SHP77 (cell line): ENCODE measurements around the gene GOLT1A.

Experiments
- DNase-seq, 2 experiments: peaks; one replicate each; lab custom pipeline; 2025; lab: John Stamatoyannopoulos, UW

GOLT1A gene

DNA sequence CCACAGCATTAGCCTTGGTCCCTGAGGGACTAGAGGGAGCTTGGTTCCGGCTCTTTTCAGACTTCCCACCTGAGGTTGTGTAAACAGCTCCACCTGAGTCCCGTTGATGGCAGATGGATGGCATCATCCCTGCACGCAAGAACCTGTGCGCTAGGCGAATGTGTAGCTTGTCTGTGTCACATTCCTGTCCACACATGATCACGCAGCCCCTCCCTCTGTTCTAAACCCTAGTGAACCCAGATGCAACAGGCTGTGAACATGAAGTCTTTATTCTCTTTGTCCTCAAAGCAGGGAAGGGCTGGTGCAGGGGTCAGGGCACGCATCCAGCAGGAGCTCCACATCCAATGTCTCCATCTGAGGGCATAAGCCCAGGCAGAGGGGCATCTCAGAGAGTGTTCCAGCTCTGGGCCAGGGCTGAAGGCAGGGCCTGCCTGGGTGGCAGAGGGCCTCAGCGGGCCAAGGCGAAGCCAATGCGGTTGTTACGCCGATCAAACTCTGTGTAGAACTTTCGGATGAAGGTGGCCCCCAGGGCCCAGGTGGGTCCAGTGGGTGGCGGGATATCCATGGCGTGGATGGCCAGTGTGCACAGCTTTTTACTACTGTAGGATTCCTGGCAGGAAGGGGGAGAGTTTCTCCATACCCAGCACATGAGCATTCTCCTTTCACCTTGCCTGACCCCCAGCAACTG is 59.1 kb downstream of the GOLT1A start:
- DNase-seq: no peak

DNA sequence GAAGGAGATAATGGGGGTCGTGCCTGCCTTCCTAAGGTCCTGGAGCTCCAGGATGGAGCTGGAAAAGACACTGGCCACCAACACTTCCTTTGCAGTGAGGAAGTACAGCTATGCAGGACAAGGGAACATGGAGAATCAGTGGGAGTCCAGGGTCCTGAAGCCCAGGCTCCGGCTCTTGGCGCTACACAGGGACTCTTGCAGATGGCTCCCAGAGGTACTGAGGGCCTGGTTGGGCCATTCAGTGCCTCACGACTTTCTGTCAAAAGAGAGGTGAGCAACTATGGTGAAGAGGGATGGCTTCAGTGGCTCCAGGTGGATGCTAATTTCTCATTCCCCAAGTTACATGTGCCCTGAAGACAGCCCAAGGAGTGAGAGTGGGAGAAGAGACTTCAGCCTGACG is 60.1 kb downstream of the GOLT1A start:
- no peak for DNase-seq

GRCh38 chr1:204152310-204153044 is 61.3 kb downstream of the GOLT1A start:
- DNase-seq: no peak

DNA sequence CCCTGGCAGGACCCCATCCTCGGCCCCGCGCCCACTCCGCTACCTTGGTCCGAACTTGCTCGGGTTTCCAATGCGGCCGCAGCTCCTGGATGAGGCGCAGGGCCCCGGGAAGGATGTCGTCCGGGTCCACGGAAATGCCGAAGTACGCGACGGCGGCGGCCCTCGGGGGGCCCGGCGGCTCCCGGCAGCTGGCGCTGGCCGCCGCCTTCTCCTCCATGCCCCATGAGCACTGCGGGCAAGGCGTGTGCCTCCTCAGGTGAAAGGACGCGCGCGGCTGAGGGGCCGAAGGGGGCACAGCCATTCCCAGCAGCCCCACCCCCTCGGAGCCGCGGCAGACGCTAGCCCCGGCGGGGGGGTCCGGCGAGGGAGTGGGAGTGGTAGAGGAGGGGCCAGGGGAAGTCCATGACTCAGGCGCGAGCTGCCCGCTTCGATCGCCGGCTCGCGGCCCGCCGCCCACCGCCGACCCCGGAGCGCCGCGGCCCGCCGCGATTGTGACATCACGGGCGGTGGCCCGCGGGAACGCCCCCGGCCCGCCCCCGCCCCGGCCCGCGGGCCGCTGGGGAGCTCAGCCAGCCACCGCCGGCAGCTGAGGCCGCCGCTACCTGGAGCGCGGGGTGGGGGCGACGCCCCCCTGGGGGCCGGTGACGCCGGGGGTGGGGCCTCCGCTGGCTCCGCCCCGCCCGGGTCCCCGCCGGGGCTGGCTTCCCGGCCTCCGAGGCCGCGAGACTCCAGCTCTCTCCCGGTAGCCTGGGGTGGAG is 62.1 kb downstream of the GOLT1A start, which contains the start of gene ETNK2:
Gene ETNK2, minus strand, starts transcription at position 493 of the 758 bp plus-strand sequence. Its CDS starts 192 bp downstream, at position 301.
- peak; percentile 47 to 77 for DNase-seq

GRCh38 chr1:204150702-204151551 is 62.9 kb downstream of the GOLT1A start:
- DNase-seq: no peak

GRCh38 chr1:204149635-204150565 is 63.9 kb downstream of the GOLT1A start:
- DNase-seq: no peak

DNA sequence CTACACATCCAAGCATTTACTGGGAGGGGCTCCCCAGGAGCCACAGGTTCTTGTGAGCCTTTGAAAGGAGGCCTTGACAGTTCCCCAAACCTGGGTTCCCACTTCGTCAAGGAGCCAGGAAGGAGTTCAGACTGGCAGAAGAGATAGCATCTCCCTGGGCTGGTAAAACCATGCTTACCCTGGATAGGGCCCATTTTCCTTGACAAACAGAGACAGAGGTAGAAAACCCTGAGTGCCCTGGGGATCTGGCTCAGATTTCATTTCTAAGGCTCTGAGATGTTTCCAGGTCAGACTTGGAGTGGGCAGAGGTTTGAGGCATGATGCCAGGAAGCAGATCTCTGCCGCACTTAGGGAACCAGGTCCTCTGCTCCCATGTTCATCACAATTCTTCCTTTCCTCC is 64.7 kb downstream of the GOLT1A start:
- DNase-seq: no peak
